Fibroblast of skin of right biceps (primary cell): ENCODE results near the gene PCSK1N.

Experiments
- DNase-seq: peaks from one replicate; pipeline ENCODE4 v3.0.0-alpha.2; 2013

Gene PCSK1N

GRCh38 chrX:48787505-48788443 is 47.6 kb downstream of the PCSK1N start:
- no peak for DNase-seq

- DNase-seq: no peak
These were observed 48.4 kb downstream of the PCSK1N start for GRCh38 chrX:48786825-48787504.

- no peak for DNase-seq
These were observed 49.0 kb downstream of the PCSK1N start, which contains the start of gene GATA1 for GRCh38 chrX:48786341-48786800. TSS of gene GATA1 (plus strand) at chrX:48786590. CDS start at chrX:48791110, 4,520 bp downstream.

- no peak for DNase-seq
These were observed 49.7 kb downstream of the PCSK1N start for GRCh38 chrX:48785540-48786214.

GRCh38 chrX:48785186-48785539 is 50.2 kb downstream of the PCSK1N start:
- no peak for DNase-seq

- DNase-seq: no peak
These were observed 50.7 kb downstream of the PCSK1N start for GRCh38 chrX:48784726-48785125.

GRCh38 chrX:48782795-48783194 is 52.6 kb downstream of the PCSK1N start:
- no peak for DNase-seq

- no peak for DNase-seq
These were observed 53.2 kb downstream of the PCSK1N start for GRCh38 chrX:48782216-48782615.

- DNase-seq: no peak
These were observed 53.7 kb downstream of the PCSK1N start for GRCh38 chrX:48781705-48782104.
